Measurements from ENCODE around the gene KBTBD8.
A peak's percentile ranks its signal among the peaks of the same experiment; 100 is the strongest.

KBTBD8 gene

GRCh38 chr3:66998113-66998903 lies at the start of gene KBTBD8:
TSS of gene KBTBD8 (plus strand) at chr3:66998307. CDS start at chr3:66998356, 49 bp downstream.
- DNase-seq (ENCODE audit: insufficient read length, low spot score) (peak; percentile 63), FAIRE-seq (no peak)
- no peak for TF ChIP-seq CTCF (IDR thresholded peaks at IDR 0.05; ENCODE audit: insufficient read depth, missing control alignments)

GRCh38 chr3:66948838-66949237 lies 49.3 kb upstream of the KBTBD8 start:
- TF ChIP-seq CTCF (IDR thresholded peaks at IDR 0.05; ENCODE audit: insufficient read depth, missing control alignments), result no peak
- FAIRE-seq, result no peak
- DNase-seq (ENCODE audit: insufficient read length, low spot score), result no peak

- no peak for FAIRE-seq
- no peak for DNase-seq (ENCODE audit: insufficient read length, low spot score)
- TF ChIP-seq CTCF (IDR thresholded peaks at IDR 0.05; ENCODE audit: insufficient read depth, missing control alignments), result no peak
Observed at GRCh38 chr3:66949898-66950297, 48.2 kb upstream of the KBTBD8 start.

GRCh38 chr3:66952357-66952756 lies 45.8 kb upstream of the KBTBD8 start:
- FAIRE-seq, result no peak
- TF ChIP-seq CTCF (IDR thresholded peaks at IDR 0.05; ENCODE audit: insufficient read depth, missing control alignments), result no peak
- DNase-seq (ENCODE audit: insufficient read length, low spot score), result no peak

- DNase-seq (ENCODE audit: insufficient read length, low spot score) (no peak), FAIRE-seq (no peak)
- TF ChIP-seq CTCF (IDR thresholded peaks at IDR 0.05; ENCODE audit: insufficient read depth, missing control alignments), result no peak
Observed at GRCh38 chr3:66953934-66954445, 44.1 kb upstream of the KBTBD8 start.

- no peak for DNase-seq (ENCODE audit: insufficient read length, low spot score)
- TF ChIP-seq CTCF (IDR thresholded peaks at IDR 0.05; ENCODE audit: insufficient read depth, missing control alignments), result no peak
- no peak for FAIRE-seq
Observed at GRCh38 chr3:66956742-66957141, 41.4 kb upstream of the KBTBD8 start.

- FAIRE-seq, result no peak
- DNase-seq (ENCODE audit: insufficient read length, low spot score), result no peak
- TF ChIP-seq CTCF (IDR thresholded peaks at IDR 0.05; ENCODE audit: insufficient read depth, missing control alignments), result no peak
Observed at GRCh38 chr3:66957367-66957766, 40.7 kb upstream of the KBTBD8 start.
